K562 (cell line): ENCODE results near the gene PCNX2. TPM values are rescaled to one million over a fixed set of nuclear protein-coding genes. Genes with fewer than 3 reads are reported as not detected.
A peak's percentile ranks its signal among the peaks of the same experiment; 100 is the strongest.

ENCODE experiments used
- EWSR1 ChIP-seq: fragments of 450-650 bp; IDR thresholded peaks from 2 replicates; pipeline ENCODE4 v1.6.1; 2018; ENCODE audit warnings: borderline replicate concordance, mild to moderate bottlenecking, low read depth, moderate library complexity; ENCODE audit not compliant: partially characterized antibody
- HDAC3 ChIP-seq: fragments of 450-650 bp; IDR thresholded peaks from 2 replicates; pipeline ENCODE4 v1.6.1; 2018; ENCODE audit warnings: borderline replicate concordance, mild to moderate bottlenecking, moderate library complexity; ENCODE audit not compliant: partially characterized antibody
- HMG20A ChIP-seq: fragments of 450-650 bp; formaldehyde crosslinking; conservative IDR thresholded peaks from 2 replicates; pipeline ENCODE4 v1.4.0; 2020; ENCODE audit warnings: mild to moderate bottlenecking, mixed read lengths
- KAT8 ChIP-seq: fragments of 450-650 bp; IDR thresholded peaks from 2 replicates; pipeline ENCODE4 v1.6.1; 2016; ENCODE audit warnings: low read depth, mild to moderate bottlenecking
- KLF16 ChIP-seq: IDR thresholded peaks from 2 replicates; pipeline ENCODE4 v1.6.1; 2016; ENCODE audit warnings: antibody characterized with exemption
- MAFK ChIP-seq: IDR thresholded peaks from 2 replicates; pipeline ENCODE4 v1.6.1; 2011; ENCODE audit warnings: low read length, improper control_type of control experiment
- MCM5 ChIP-seq: fragments of 450-650 bp; IDR thresholded peaks from 2 replicates; pipeline ENCODE4 v1.6.1; 2016; ENCODE audit warnings: low read depth
- MCM7 ChIP-seq, 2 experiments: fragments of 450-650 bp; IDR thresholded peaks; 2 replicates each; pipeline ENCODE4 v1.6.1; 2016 to 2018
- MYBL2 ChIP-seq, 2 experiments: fragments of 450-650 bp in 1 of 2; sonication (generic) in 1 of 2; formaldehyde crosslinking in 1 of 2; IDR thresholded peaks; 2 replicates each; pipeline versions ENCODE4 v1.6.1 to v1.8.1; 2017 to 2022; ENCODE audit warnings: borderline replicate concordance in 1 of 2, inconsistent platforms in 1 of 2, low read depth in 1 of 2, mild to moderate bottlenecking in 1 of 2, missing genetic modification reagents in 1 of 2, moderate library complexity in 1 of 2
- MYNN ChIP-seq, 2 experiments: sonication (generic); formaldehyde crosslinking in 1 of 2; IDR thresholded peaks; 2 replicates each; pipeline versions ENCODE4 v1.5.0 to v1.6.1; 2016 to 2020; ENCODE audit warnings: antibody characterized with exemption in 1 of 2, missing genetic modification reagents in 1 of 2
- NCOA6 ChIP-seq: fragments of 450-650 bp; IDR thresholded peaks from 2 replicates; pipeline ENCODE4 v1.6.1; 2017; ENCODE audit warnings: mild to moderate bottlenecking
- NCOR1 ChIP-seq: fragments of 450-650 bp; IDR thresholded peaks from 2 replicates; pipeline ENCODE4 v1.6.1; 2016; ENCODE audit warnings: mild to moderate bottlenecking, moderate library complexity
- NFE2L1 ChIP-seq: fragments of 450-650 bp; IDR thresholded peaks from 2 replicates; pipeline ENCODE4 v1.6.1; 2016; ENCODE audit warnings: missing genetic modification characterization, low read depth, mild to moderate bottlenecking, missing compliant biosample characterization, moderate library complexity, borderline replicate concordance
- NR2F6 ChIP-seq: fragments of 450-650 bp; formaldehyde crosslinking; IDR thresholded peaks from 2 replicates; pipeline ENCODE4 v1.4.0; 2020; ENCODE audit warnings: mild to moderate bottlenecking
- POLR3A ChIP-seq: IDR thresholded peaks from 2 replicates; pipeline ENCODE4 v1.6.1; 2011; ENCODE audit warnings: borderline replicate concordance, mild to moderate bottlenecking, moderate library complexity; ENCODE audit not compliant: insufficient read length, insufficient read depth; ENCODE audit errors: extremely low read depth
- RBM15 ChIP-seq: fragments of 200-400 bp; formaldehyde crosslinking; IDR thresholded peaks from 2 replicates; pipeline ENCODE4 v1.6.1; 2018; ENCODE audit warnings: mild to moderate bottlenecking, low read length, moderate library complexity; ENCODE audit not compliant: insufficient read depth
- SIX5 ChIP-seq, 2 experiments: IDR thresholded peaks; 2 replicates each; pipeline ENCODE4 v1.6.1; 2011; ENCODE audit warnings: low read length in 2 of 2, borderline replicate concordance in 1 of 2, low read depth in 1 of 2, mild to moderate bottlenecking in 1 of 2, moderate library complexity in 1 of 2; ENCODE audit not compliant: insufficient read depth in 1 of 2
- SMARCE1 ChIP-seq: fragments of 450-650 bp; IDR thresholded peaks from 2 replicates; pipeline ENCODE4 v1.7.1; 2016; ENCODE audit warnings: mild to moderate bottlenecking
- SP1 ChIP-seq: sonication (generic); formaldehyde crosslinking; IDR thresholded peaks from 2 replicates; pipeline ENCODE4 v1.8.1; 2022; ENCODE audit warnings: mild to moderate bottlenecking, missing genetic modification reagents
- ZC3H11A ChIP-seq: IDR thresholded peaks from 2 replicates; pipeline ENCODE4 v1.6.1; 2012; ENCODE audit warnings: low read depth, low read length, improper control_type of control experiment
- ZNF311 ChIP-seq: fragments of 250-450 bp; sonication (Bioruptor Pico); IDR thresholded peaks from 2 replicates; pipeline ENCODE4 v1.4.0; 2020; ENCODE audit warnings: mild to moderate bottlenecking, moderate library complexity
- ZNF395 ChIP-seq: fragments of 200-800 bp; sonication (Bioruptor generic); IDR thresholded peaks from 2 replicates; pipeline ENCODE4 v1.6.1; 2017; ENCODE audit warnings: missing genetic modification characterization, missing compliant biosample characterization
- ZNF584 ChIP-seq: fragments of 200-800 bp; sonication (Bioruptor generic); IDR thresholded peaks from 2 replicates; pipeline ENCODE4 v1.6.1; 2016; ENCODE audit warnings: low read depth, mild to moderate bottlenecking, missing genetic modification characterization, missing compliant biosample characterization
- ZNF75A ChIP-seq: fragments of 450-650 bp; formaldehyde crosslinking; IDR thresholded peaks from 2 replicates; pipeline ENCODE4 v1.4.0; 2020; ENCODE audit warnings: mild to moderate bottlenecking
- polyA plus RNA-seq, 8 experiments: library from polyadenylated mRNA; depleted of rRNA in 4 of 8; stranded (reverse) in 5 of 8; unstranded in 3 of 8; fragments of >200 nt; fragmentation: Nextera tagmentation in 2 of 8; fragmentation: Illumina TruSeq in 1 of 8; extraction: Ambion mirVana in 2 of 8; extraction: Trizol in 1 of 8; gene quantifications; 2 replicates each; pipeline versions ENCODE4 v1.2.1 to v1.2.3, GENCODE V29; 2011 to 2014; ENCODE audit warnings: inconsistent platforms in 1 of 8, missing spikeins in 1 of 8
- total RNA-seq, 7 experiments: library from RNA; depleted of rRNA in 6 of 7; stranded (reverse); fragments of >200 nt in 6 of 7; fragmentation: Illumina TruSeq in 2 of 7; extraction: Trizol in 2 of 7; gene quantifications; 2 replicates each; pipeline versions ENCODE4 v1.2.1 to v1.2.3, GENCODE V29; 2011 to 2021; ENCODE audit warnings: low replicate concordance in 1 of 7
- TF ChIP-seq, protein P1 (sequence below): sonication (generic); formaldehyde crosslinking; IDR thresholded peaks from 2 replicates; pipeline ENCODE4 v1.8.1; 2023; ENCODE audit warnings: mild to moderate bottlenecking, missing genetic modification reagents

PCNX2 gene
- total and polyA plus RNA-seq, 9 of the 15 experiments (the other 6 are each of a cell fraction or from before 2014, with no cell fraction given), result 0.07 to 0.33 TPM; not detected in 7

DNA sequence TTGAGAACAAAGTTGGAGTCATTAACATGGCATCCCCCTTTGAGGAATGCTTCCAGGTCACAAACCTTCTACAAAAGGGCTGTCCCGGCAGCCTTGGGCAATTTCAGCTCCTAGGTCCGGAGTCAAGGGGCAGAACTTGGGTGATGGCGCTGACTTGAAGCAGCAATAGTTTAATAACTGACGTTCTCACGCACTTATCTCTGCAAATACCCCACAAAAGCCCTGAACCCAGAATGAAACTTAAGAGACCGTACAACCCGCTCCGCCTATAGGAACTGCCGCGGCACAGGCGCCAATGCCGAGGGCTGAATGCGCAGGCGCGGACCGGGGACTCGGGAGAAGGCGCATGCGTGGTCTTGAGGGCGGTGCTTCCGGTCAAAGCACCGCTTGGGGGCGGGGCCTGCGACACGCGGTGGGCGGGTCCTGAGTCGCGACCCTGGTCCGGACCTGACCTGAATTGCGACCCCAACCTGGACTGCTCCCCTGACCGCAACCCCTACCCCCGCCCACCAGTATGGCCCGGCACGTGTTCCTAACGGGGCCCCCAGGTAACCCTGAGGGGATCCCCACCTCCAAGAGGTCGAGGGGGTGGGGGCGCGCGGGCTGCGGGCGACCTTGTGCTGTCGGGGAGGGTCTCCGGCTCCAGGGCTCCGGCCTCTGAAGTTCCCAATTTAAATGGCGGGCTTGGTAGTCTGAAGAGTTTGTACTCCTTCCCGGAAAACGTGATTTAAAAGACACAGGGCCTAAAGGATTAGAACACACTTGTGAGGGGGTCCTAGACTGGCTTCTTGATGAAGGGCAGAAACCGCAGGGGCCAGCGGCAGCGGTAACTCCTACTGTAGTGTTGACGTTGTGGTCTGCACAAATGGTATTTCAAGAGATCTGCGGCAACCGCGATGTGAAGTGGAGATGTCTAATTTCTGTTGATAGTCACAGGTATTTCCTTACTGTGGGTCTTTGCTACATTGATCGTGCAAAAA is 345.0 kb downstream of the PCNX2 start, which contains the start of gene NTPCR (continued):
- TF ChIP-seq ZNF75A (CRISPR knock-in tag) (no peak), MYBL2 (IDR thresholded peaks at IDR 0.05; ENCODE audit: low read depth) (no peak), MYBL2 (CRISPR knock-in tag; IDR thresholded peaks at IDR 0.05; ENCODE audit: borderline replicate concordance) (no peak), KLF16 (no peak), NCOA6 (no peak), SMARCE1 (no peak), HDAC3 (no peak), SIX5 (IDR thresholded peaks at IDR 0.05; ENCODE audit: borderline replicate concordance in 1 of 2, insufficient read depth in 1 of 2, low read depth in 1 of 2, low read length in 2 of 2) (no peak), MCM5 (no peak), SP1 (peak; percentile 70), NFE2L1 (no peak), KAT8 (no peak), ZNF395 (CRISPR knock-in tag) (peak; percentile 18; the same call in 1 of the 2 replicates), ZNF584 (CRISPR knock-in tag) (no peak), ZC3H11A (no peak), MCM7 (IDR thresholded peaks at IDR 0.05) (no peak), RBM15 (no peak), NCOR1 (no peak), NR2F6 (no peak), MAFK (no peak), MYNN (IDR thresholded peaks at IDR 0.05) (no peak), MYNN (CRISPR knock-in tag; IDR thresholded peaks at IDR 0.05) (no peak), POLR3A (no peak), ZNF311 (CRISPR knock-in tag) (no peak), HMG20A (no peak), EWSR1 (no peak)
- TF ChIP-seq, protein P1, sequence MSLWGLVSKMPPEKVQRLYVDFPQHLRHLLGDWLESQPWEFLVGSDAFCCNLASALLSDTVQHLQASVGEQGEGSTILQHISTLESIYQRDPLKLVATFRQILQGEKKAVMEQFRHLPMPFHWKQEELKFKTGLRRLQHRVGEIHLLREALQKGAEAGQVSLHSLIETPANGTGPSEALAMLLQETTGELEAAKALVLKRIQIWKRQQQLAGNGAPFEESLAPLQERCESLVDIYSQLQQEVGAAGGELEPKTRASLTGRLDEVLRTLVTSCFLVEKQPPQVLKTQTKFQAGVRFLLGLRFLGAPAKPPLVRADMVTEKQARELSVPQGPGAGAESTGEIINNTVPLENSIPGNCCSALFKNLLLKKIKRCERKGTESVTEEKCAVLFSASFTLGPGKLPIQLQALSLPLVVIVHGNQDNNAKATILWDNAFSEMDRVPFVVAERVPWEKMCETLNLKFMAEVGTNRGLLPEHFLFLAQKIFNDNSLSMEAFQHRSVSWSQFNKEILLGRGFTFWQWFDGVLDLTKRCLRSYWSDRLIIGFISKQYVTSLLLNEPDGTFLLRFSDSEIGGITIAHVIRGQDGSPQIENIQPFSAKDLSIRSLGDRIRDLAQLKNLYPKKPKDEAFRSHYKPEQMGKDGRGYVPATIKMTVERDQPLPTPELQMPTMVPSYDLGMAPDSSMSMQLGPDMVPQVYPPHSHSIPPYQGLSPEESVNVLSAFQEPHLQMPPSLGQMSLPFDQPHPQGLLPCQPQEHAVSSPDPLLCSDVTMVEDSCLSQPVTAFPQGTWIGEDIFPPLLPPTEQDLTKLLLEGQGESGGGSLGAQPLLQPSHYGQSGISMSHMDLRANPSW (CRISPR knock-in tag), result no peak
